HL-60 (cell line): Measurements from ENCODE around the gene ACTA2.
"Not testable (repeated sequence)": the region's sequence is repeated elsewhere in the genome, so short reads cannot be mapped to it uniquely, and the experiment has no call there.

Source experiments
- DNase-seq, 2 experiments: peaks; one replicate each; pipeline ENCODE4 v3.0.0-alpha.2; 2010 to 2020; ENCODE audit warnings: low read depth in 1 of 2, low spot score in 1 of 2
- H3K27ac ChIP-seq: fragments of 250-450 bp; sonication (Bioruptor Pico); replicated peaks from 2 replicates; pipeline ENCODE4 v1.5.1; 2020; ENCODE audit warnings: mild to moderate bottlenecking, moderate library complexity
- H3K27me3 ChIP-seq: fragments of 250-450 bp; sonication (Bioruptor Pico); 2 replicates; pipeline ENCODE4 v1.5.1; 2021; ENCODE audit warnings: mild to moderate bottlenecking, moderate library complexity; ENCODE audit not compliant: insufficient read depth, poor library complexity, severe bottlenecking
- H3K4me3 ChIP-seq: replicated peaks from 2 replicates; pipeline ENCODE4 v1.5.1; 2011; ENCODE audit warnings: mild to moderate bottlenecking, control low read depth, low read length; ENCODE audit not compliant: insufficient read depth
- GABPA ChIP-seq: IDR thresholded peaks from 2 replicates; pipeline ENCODE4 v1.6.1; 2012; ENCODE audit warnings: low read depth
- POLR2AphosphoS5 ChIP-seq: IDR thresholded peaks from 2 replicates; pipeline ENCODE4 v1.6.1; 2012; ENCODE audit warnings: low read depth
- SPI1 ChIP-seq: IDR thresholded peaks from 2 replicates; pipeline ENCODE4 v1.6.1; 2012; ENCODE audit warnings: low read depth, mild to moderate bottlenecking, borderline replicate concordance
- TF ChIP-seq, protein P1 (sequence below): IDR thresholded peaks from 2 replicates; pipeline ENCODE4 v1.6.1; 2012; ENCODE audit warnings: low read depth; ENCODE audit not compliant: insufficient replicate concordance
- TF ChIP-seq, protein P2 (sequence below): IDR thresholded peaks from one replicate; pipeline ENCODE4 v1.5.1; 2011; ENCODE audit warnings: low read length, control low read depth, inconsistent platforms; ENCODE audit not compliant: insufficient read depth

Gene ACTA2

DNA sequence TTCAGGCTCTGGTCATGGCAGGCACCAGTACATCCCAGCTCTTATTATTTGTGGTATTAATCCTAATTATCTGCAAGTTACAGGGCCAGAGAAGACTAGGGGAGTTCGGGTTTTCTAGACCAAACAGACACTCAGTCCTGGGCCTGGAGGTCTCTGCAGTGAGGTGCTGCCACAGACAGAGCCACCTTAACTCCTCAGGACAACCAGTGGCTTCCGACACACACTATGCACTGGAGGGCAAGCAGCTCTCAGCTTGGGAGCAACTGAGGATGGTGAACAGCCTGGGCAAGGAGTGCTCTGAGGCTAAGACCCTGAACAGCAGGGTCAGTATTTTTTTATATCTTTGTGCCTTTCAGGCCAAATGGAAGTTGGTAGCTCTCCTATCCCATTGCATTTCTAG, 19.0 kb downstream of the ACTA2 start:
- no peak for TF ChIP-seq SPI1
- TF ChIP-seq, protein P1, sequence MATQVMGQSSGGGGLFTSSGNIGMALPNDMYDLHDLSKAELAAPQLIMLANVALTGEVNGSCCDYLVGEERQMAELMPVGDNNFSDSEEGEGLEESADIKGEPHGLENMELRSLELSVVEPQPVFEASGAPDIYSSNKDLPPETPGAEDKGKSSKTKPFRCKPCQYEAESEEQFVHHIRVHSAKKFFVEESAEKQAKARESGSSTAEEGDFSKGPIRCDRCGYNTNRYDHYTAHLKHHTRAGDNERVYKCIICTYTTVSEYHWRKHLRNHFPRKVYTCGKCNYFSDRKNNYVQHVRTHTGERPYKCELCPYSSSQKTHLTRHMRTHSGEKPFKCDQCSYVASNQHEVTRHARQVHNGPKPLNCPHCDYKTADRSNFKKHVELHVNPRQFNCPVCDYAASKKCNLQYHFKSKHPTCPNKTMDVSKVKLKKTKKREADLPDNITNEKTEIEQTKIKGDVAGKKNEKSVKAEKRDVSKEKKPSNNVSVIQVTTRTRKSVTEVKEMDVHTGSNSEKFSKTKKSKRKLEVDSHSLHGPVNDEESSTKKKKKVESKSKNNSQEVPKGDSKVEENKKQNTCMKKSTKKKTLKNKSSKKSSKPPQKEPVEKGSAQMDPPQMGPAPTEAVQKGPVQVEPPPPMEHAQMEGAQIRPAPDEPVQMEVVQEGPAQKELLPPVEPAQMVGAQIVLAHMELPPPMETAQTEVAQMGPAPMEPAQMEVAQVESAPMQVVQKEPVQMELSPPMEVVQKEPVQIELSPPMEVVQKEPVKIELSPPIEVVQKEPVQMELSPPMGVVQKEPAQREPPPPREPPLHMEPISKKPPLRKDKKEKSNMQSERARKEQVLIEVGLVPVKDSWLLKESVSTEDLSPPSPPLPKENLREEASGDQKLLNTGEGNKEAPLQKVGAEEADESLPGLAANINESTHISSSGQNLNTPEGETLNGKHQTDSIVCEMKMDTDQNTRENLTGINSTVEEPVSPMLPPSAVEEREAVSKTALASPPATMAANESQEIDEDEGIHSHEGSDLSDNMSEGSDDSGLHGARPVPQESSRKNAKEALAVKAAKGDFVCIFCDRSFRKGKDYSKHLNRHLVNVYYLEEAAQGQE, result no peak
- no peak for TF ChIP-seq POLR2AphosphoS5
- TF ChIP-seq GABPA, result no peak
- TF ChIP-seq, protein P2, sequence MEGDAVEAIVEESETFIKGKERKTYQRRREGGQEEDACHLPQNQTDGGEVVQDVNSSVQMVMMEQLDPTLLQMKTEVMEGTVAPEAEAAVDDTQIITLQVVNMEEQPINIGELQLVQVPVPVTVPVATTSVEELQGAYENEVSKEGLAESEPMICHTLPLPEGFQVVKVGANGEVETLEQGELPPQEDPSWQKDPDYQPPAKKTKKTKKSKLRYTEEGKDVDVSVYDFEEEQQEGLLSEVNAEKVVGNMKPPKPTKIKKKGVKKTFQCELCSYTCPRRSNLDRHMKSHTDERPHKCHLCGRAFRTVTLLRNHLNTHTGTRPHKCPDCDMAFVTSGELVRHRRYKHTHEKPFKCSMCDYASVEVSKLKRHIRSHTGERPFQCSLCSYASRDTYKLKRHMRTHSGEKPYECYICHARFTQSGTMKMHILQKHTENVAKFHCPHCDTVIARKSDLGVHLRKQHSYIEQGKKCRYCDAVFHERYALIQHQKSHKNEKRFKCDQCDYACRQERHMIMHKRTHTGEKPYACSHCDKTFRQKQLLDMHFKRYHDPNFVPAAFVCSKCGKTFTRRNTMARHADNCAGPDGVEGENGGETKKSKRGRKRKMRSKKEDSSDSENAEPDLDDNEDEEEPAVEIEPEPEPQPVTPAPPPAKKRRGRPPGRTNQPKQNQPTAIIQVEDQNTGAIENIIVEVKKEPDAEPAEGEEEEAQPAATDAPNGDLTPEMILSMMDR, result no peak
- no peak overlapping the region for H3K4me3 ChIP-seq
- H3K27ac ChIP-seq, result no peak overlapping the region
- no peaks in the 10 kb centered on the region for H3K27me3 ChIP-seq
- no peak for DNase-seq

DNA sequence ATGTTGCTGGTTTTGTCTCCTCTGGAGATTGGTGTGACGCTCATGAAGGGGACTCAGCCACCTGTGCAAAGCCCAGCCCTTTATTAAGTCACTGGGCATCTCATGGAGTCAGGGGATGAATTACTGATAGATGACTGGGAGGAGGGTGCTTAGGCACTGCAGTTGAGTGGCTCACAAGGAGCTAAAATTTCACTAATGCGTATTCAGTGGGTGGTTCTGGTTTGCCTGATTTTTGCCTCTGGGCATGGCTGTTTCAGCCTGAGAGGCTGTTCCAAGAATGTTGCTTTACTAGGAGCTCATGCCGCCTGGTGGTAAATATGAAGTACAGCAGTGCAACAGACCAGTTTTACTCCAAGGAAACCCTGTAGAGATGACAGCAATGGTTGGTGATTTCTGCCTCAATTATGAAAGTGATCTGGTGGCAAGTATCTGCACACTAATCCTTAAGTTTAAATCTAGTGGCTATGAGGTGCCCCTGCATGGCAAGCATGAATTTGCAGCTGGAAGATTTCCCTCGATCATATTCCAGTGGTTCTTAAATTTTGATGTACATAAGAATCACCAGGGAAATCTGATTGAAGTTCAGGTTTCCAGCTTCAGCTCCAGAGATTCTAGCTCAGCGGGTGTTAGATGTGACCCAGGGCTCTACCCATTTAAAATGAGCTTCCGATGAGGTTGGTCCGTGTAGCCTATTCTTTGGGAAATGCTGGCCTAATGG, 19.9 kb downstream of the ACTA2 start:
- TF ChIP-seq GABPA (no peak), POLR2AphosphoS5 (no peak)
- TF ChIP-seq, protein P2, result peak; percentile 98
- no peak overlapping the region for H3K4me3 ChIP-seq
- no peaks in the 10 kb centered on the region for H3K27me3 ChIP-seq
- DNase-seq, result peak in 1 of 2 experiments; percentile 61
- no peak overlapping the region for H3K27ac ChIP-seq

DNA sequence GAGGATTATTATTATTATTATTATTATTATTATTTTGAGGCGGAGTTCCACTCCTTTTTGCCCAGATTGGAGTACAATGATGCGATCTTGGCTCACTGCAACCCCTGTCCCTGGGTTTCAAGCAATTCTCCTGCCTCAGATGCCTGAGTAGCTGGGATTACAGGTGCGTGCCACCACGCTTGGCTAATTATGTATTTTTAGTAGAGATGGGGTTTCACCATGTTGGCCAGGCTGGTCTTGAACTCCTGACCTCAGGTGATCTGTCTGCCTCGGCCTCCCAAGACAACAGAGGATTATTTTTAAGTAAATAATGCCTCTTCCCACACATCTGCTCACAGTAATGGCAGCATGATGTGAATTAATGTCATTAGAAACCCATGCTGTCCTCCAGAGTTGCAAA, 20.5 kb downstream of the ACTA2 start:
- DNase-seq, H3K27ac ChIP-seq, H3K27me3 ChIP-seq: not testable (repeated sequence)

DNA sequence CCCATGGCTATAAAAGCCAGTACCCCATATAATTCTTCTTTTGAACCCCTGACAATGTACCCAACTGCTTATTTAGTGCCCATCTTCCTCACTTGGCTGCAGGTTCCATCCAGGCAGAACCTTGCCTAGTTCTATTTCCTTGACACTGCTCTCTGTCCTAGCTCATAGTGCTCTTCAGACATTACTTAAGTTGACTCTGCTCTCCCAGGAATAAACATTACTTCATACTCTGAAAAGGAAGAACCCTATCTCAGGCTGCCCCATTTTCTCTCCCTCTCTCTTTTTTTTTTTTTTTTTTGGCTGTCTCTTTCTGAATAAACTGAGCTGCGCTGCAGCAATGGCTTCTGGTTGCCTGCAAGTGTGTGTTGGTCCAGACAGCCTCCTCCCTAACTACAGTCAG, 21.0 kb downstream of the ACTA2 start:
- no peaks in the 10 kb centered on the region for H3K27me3 ChIP-seq
- TF ChIP-seq, protein P2, result no peak
- TF ChIP-seq, protein P1, result no peak
- TF ChIP-seq GABPA, result no peak
- no peak for TF ChIP-seq POLR2AphosphoS5
- no peak for TF ChIP-seq SPI1
- no peak overlapping the region for H3K4me3 ChIP-seq
- no peak for DNase-seq
- H3K27ac ChIP-seq, result no peak overlapping the region

More for the DNA sequence above, 20.5 kb downstream of the ACTA2 start:
- not testable (repeated sequence) for H3K4me3 ChIP-seq
